SH-SY5Y (cell line): ENCODE results near the gene DCLK1.

ENCODE experiments used
- GATA2 ChIP-seq: IDR thresholded peaks from 2 replicates; pipeline ENCODE4 v1.6.1; 2011; ENCODE audit warnings: mild to moderate bottlenecking, low read depth, low read length
- GATA3 ChIP-seq: IDR thresholded peaks from 2 replicates; pipeline ENCODE4 v1.6.1; 2011; ENCODE audit warnings: low read depth, mild to moderate bottlenecking, low read length, moderate library complexity

- no peak for TF ChIP-seq GATA2
- TF ChIP-seq GATA3, result no peak
Measured at GRCh38 chr13:35851356-35851755, 279.8 kb downstream of the DCLK1 start.
